AML-193 (cell line): Measurements from ENCODE around the gene ACTR6.
"Not testable (repeated sequence)": the region's sequence is repeated elsewhere in the genome, so short reads cannot be mapped to it uniquely, and the experiment has no call there.

ENCODE experiments used
- DNase-seq, 2 experiments: peaks; one replicate each; lab custom pipeline; 2025; lab: John Stamatoyannopoulos, UW

The ACTR6 gene

DNA sequence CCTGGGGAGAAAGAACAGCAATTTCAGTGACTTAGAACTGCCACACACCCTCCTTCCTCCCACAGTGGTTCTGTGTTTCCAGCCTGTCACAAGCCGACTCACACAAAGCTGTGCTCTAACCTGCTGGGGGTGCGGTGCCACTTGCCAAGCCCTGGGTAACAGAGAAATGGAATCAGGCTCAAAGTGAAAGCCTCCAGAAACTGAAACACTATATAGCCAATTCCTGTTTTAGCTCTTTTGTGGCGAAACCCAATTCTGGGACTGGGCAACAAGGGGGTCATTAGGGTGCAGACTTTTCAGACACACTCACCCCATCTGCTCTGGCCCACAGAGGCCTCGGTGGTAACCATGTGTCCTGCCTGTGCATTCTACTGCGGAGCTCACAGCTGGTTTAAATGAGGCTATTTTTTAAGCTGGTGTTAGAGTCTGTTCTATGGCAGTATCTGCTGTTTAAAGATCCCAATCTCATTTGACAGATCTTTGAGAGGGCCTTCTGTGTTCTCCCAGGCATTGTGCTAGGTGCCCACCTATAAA lies 15.2 kb upstream of the ACTR6 start:
- no peak for DNase-seq

DNA sequence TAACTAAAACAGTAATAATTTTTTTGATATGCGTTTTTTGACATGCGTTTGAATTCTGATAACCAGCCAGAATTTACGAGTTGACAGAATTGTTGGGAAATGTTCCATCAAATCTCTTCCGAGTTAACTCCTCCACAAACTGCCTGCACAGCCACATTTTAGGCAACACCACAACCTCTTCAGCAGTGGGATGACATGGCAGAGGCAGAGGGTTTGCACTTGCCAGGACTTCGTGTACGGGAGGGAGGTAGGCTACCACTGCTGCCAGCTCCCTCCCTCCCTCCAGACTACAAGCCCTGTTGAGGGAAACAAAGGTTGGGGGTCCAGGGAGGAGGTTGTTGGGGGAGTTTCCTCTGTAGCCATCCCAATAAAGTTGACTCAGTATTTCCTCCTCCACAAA lies 14.5 kb upstream of the ACTR6 start:
- no peak for DNase-seq

DNA sequence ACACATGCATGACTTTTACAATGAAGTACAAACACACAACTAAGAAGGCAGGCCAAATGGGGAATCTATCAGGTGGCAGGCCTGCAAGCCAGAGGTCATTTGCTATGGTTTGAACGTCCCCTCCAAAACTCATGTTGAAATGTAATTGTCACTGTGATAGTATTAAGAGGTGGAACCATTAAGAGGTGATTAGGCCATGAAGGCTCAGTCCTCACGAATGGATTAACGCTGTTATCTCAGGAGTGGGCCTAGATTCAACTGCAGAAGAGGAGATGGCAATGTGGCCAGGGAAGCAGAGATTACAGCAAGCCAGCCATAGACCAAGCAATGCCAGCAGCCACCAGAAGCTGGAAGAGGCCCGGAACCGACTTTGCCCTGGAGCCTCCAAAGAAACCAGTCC lies 13.5 kb upstream of the ACTR6 start:
- DNase-seq: no peak

DNA sequence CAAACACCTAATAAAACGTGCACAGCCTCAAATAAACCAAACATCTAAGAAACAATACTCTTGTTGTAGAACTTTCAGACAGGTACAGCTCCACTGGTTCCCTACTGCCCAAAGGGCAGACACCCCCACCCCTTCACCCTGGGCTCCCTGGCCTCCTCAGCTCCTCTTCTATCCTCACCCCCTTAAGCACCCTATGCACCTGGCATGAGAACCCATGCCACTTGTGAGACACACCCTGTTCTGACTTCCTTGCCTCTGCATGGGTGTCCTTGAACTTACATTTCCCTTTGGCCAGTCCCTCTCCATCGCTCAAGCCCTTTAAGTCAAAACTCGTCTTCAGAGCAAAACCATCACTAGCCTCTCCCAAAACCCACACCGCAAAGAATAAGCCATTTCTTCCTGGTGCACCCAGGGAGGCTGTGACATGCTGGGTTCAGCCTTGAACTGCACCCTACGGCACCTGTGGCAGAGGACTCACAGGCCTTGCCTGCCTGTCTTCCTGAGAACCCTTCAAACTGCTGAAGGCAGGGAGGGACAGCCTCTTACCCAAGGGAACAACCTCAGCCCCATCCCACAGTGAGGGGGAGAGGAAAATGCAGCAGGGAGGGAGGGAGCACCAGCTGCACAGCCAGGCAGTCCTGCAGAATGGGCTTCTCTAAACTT lies 12.6 kb upstream of the ACTR6 start:
- DNase-seq: no peak

DNA sequence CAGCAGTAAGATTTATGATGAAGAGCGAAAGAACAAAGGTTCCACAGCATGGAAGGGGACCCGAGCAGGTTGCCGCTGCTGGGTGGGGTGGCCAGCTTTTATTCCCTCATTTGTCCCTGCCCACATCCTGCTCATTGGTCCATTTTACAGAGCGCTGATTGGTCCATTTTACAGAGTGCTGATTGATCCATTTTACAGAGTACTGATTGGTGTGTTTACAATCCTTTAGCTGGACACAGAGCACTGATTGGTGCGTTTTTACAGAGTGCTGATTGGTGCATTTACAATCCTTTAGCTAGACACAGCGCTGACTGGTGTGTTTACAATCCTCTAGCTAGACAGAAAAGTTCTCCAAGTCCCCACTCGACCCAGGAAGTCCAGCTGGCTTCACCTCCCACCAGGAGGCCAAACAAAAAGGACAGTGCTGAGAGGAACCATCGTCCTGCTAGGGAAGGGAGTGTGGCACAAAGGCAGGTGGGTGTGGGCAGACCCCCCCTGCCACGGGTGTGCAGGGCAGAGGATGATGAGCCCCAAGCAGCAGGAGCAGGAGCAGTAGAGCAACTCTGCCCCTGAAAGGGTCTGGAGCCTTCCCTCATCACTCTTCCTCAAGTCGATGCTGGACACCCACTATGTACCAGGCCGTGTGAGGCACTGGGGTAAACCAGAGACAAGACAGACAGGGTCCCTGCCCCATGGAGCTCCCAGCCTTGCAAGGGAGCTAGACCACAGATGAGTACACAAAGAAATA lies 11.6 kb upstream of the ACTR6 start:
- not testable (repeated sequence) for DNase-seq

DNA sequence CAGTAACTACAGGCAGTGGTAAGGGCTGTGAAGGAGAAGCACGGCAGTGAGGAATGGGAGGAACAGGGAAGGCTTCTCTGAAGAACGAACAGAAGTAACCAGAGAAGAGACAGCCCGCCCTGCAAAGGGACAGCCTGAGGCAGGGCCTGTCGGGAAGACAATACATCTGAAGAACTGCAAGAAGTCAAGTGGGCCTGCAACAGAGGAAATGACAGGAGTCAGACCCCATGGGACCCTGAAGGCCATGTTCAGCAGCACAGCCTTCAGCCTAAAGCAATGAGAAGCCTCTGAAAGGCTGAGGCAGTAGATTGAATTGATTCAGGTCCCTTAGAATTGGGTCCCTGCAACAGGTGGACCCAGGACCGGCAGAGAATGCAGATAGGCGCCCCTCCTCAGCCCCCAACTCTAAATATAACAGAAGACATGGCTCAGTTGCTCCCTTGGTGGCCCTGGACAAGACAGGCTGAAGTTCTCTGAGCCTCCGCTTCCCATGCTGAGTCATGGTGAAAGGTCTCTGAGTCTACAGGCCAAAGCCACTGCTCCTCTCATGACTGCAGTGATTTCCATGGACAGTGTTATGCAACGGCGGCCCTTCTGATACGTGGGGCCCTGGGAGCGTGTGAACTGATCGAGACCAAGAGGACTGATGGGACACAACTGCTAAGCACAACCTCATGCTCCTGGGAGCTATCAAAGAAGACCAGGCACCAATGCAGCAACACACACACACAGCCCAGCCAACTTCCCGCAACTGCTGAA lies 10.8 kb upstream of the ACTR6 start:
- DNase-seq: no peak

DNA sequence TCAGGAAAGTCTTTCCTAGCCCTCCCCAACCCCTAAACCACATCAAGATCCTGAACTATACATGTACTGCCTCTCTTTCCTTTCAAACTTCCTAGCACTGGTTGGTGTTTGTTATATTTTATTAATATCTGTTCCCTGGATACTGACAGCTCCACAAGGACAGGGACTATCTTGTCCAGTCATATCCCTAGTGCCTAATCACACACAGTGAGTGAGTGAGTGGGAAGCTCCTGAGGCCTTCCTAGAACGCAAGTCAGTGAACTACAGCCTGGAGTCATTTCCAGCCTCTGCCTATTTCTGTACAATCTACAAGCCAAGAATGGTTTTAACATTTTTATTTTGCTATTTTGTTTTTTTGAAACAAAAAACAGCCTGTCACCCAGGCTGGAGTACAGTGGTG lies 7.5 kb upstream of the ACTR6 start:
- no peak for DNase-seq

DNA sequence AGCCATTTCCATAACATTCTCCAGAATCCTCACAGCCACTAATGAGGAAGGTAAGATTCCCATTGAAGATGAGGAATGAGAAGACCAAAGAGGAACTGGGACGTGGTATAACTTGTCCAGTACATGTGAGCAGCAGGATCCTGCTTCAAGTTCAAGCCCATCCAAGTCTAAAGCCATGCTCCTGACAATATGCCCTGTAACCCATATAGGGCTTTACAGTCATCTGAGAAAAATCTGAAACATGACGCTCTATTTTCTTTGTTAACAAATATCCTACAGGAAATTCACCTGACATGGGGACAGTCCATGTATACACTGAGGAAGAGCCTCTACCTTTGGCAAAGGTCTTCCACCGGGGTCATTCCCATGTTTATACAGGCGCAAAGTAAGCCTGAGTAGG lies 3.1 kb upstream of the ACTR6 start:
- no peak for DNase-seq

DNA sequence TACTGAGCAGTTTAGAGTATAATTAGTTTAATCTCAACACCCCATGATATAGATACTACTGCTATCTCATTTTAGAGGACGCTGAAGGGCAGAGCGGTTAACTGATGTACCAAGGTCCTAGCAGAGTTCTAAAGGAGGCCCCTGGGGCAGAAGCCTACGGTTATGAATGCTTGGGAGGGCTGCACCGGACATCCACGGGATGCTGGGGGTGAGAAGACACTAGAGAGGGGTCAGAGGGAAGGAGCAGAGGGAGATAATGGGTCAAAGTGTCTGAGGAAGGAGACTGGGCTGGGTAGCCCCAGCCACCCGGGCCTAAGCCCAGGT lies 1.6 kb upstream of the ACTR6 start:
- DNase-seq: no peak

DNA sequence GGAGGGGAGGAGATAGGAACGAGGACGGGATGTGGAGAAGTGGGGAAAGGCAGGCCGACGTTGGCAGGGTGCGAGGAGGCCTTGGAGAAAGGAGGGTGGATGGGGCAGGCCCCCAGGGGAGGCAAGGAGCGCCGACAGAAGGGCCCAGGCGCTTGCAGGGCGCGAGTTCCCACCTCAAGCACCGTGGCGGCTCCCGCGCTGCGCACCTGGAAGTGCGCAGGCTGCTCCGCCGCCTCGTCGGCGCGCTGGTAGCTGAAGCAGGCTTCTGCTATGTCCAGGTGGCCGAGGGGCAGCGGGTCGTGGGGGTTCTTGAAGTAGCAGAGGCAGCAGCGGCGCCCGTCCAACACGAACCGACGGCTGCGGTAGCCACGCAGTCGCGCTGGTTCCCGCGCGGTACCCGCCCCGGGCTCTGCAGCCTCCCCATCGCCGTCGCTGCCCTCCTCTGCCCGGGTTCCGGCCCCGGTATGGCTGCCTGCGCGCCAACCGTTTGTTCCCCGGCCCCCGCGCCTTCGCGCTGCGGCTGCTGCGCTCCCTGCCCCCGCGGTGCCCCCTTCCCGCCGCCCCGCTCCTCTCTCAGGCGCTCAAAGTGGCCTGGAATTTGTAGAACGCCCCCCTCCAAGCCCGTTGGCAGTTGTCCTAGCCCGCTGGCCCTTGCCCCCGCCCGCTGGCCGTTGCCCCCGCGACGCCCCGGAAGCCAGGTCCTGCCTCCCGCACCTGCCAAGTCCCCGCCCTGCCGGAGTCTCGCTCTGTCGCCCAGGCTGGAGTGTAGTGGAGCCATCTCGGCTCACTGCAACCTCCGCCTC lies 1.1 kb upstream of the ACTR6 start:
- peak; percentile 29 to 43 for DNase-seq

DNA sequence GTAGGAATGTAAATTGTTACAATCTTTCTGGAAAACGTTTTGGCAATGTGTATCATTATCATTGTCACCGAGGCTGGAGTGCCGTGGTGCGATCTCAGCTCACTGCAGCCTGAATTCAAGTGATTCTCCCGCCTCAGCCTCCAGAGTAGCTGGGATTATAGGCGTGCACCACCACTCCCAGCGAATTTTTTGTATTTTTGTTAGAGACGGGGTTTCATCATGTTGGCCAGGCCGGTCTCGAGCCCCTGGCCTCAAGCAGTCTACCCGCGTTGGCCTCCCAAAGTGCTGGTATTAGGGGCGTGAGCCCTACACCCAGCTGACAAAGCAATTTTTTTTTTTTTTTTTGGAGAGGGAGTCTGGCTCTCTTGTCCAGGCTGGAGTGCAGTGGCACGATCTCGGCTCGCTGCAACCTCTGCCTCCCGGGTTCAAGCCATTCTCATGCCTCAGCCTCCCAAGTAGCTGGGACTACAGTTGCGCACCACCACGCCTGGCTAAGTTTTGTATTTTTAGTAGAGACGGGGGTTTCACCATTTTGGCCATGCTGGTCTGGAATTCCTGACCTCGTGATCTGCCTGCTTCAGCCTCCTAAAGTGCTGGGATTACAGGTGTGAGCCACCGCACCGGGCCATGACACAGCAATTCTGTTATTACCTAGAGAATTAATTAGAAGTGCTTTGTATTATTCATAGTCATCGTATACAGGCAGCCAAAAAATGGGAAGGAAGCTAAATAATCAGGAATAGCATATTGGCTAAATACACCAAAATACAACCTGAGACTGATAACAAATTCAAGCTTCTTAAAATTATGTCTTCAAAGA lies 1.2 kb downstream of the ACTR6 start:
- DNase-seq: no peak

DNA sequence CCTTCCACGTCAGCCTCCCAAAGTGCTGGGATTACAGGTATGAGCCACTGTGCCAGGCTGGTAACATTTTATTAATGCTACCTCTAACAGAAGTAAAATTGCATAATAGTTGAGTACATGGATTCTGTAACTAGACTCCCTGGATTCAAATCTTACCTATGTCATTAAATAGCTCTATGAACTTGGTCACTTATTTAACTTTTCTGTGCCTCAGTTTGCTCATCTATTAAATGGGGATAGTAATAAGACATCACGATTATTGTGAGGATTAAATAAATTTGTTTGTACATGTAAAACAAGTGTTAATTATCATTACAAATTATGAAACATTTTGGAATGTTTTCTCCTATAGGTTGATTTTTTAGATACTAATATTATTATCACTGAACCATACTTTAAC lies 6.7 kb downstream of the ACTR6 start:
- no peak for DNase-seq

DNA sequence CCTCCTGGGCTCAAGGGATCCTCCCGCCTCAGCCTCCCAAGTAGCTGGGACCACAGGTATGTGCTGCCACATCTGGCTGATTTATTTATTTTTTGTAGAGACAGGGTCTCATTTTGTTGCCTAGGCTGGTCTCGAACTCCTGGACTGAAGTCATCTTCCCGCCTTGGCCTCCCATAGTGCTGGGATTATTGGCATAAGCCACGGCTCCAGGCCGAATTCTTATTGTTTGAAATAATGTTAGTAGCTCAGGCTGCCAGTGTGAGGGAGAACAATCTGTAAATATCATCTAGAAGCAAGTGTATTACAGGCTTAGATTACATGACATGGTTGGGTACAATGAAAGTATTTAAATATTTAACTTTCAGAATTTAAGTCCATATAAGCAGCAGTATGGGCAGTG lies 8.2 kb downstream of the ACTR6 start:
- DNase-seq: no peak

DNA sequence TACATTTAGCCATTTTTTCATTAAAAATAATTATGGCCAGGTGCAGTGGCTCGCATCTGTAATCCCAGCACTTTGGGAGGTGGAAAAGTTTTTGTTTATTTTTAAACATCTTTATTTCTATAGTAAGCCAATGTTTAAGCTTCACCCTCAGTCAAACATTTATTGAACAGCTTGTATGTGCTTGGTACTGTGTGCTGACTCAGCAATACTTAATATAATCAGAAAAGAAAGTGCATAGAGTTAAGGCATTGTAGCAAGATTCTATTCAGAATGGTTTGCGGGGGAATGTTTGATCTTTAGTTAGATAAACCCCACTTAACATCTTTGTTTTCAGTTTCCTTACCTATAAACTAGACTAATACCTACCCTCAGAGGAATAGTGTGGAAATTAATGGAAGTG lies 11.1 kb downstream of the ACTR6 start:
- no peak for DNase-seq

DNA sequence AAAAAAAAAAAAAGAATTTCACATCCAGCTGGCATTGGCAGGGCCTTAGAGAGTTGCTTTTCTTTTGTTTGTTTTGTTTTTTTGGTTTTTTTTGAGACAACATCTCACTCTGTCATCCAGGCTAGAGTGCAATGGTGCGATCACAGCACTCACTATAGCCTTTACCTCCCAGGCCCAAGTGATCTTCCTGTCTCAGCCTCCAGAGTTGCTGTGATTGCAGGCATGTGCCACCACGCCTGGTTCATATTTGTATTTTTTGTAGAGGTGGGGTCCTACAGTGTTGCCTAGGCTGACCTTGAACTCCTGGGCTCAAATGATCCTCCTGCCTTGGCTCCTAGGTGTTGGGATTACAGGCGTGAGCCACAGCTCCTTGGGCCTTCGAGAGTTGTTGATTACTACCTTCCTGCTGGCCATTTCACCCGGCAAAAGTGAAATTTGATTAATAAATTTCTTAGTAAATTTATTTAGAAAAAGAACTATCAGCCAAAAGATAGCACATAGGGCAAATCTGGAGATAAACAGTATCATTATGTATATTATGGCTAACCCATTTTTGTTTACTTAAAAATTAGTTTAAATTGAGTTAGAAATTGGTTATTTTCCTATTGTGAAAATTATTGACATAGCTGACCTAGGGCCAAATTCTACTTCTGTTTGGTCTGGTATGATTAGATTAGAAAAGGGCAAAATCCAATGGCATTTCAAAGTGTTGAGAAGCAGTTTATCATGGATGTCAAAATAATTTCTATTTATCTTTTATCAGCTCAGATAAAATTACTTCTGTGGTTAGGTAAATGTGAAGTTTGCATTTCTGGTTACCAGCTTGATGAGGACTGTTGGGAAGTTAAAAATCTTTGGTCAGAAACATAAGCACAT lies 12.6 kb downstream of the ACTR6 start:
- no peak for DNase-seq

DNA sequence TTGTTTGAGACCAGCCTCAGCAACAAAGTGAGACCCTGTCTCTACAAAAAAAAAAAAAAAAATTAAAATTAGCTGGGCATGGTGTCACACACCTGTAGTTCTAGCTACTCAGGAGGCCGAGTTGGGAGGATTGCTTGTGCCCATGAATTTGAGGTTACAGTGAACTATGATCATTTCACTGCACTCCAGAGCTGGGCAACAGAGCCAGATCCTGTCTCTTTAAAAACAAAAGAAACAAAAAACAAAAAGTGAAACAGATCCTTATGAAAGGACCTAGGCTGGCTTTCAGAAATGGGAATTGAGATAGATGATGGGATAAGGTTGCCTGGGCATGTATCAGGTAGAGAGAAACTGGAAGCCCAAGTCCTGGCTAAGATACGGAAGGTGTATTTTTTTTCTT lies 13.9 kb downstream of the ACTR6 start:
- DNase-seq: no peak

DNA sequence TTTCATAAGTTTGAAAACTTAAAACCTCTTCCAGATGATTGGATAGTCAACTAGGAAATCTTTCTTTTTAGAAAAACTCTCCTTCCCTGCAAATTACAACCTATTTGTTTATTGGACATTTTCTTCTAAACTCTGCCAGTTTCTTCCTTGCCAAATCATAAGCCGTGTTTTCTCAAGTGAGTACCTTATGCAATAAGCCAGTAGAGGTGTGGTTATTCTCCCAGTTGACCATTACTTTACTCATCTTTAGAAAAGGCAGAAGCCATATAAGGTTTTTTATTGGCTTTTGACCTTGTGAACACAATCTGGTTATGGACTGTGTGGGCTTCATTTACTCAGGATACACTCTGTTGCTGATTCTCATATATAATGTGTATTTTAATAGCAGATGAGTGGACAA lies 14.6 kb downstream of the ACTR6 start:
- no peak for DNase-seq

DNA sequence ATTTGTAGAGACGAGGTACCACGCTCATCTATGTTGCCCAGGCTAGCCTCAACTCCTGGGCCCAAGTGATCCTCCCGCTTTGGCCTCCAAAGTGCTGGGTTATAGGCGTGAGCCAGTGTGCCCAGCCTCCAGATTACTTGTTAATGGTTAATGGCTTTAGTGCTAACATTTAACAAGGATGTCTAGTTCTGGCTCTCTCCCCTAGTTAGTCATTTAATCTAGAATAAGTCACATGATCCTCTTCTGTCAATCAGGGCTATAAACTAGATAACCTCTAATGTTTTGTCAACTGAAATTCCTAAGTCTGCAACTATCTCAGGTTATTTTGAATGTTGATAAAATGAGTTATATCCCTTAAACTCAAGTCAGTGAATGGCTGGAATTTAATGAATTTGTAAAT lies 15.7 kb downstream of the ACTR6 start:
- no peak for DNase-seq

DNA sequence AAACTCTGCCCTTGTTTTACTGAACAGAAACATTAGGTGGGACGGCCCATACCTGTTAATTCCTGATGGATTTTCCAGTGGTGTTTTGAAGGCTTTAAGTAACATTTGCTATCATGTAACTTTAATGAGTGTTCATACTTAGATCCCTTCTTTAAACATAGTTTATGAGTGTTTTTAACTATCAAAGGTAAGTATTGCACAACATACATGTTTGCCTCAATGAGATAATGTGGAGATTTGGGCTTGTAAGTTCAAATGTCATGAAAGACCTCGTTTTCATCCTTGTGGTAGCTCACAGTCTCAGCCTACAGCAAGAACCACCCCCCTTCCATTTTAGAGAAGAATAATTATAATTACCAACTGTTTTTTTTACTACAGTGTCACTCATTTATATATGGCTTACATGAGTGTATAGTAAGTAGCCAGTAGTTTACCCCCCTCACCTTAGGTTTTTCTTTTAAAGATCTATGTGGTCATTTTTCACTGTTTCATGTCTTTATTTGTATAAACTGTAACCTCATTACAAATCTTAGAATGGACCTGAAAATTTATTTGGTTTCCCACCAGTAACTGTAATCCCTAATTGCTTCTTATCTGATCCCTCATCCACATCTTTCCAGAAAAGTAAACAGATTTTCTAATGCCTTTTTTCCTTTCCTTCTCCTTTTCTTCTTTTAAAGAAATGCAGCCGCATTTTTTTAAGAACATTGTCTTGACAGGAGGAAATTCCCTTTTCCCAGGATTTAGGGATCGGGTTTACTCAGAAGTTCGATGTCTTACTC lies 18.9 kb downstream of the ACTR6 start:
- no peak for DNase-seq

DNA sequence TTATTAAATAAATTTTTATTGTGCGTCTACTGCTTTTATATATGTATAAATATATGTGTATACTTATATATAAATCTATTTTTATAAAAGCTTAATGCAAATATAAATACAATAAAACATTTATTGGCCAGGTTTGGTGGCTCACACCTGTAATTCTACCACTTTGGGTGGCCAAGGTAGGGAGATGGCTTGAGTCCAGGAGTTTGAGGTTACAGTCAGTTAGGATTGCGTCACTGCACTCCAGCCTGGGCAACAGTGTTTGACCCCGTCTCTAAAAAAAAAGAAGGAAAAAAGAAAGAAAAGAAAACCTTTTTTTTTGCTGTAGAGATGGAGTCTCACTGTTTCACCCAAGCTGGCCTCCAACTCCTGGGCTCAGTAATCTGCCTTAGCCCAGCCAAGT lies 20.9 kb downstream of the ACTR6 start:
- DNase-seq: no peak
